IMR-90 (cell line): ENCODE data around the gene CBX6.

Experiments used
- CHD1 ChIP-seq: IDR thresholded peaks from 2 replicates; pipeline ENCODE4 v1.6.1; 2012; ENCODE audit warnings: low read depth, low read length, improper control_type of control experiment
- RAD21 ChIP-seq: IDR thresholded peaks from 2 replicates; pipeline ENCODE4 v1.6.1; 2012; ENCODE audit warnings: low read length, improper control_type of control experiment
- RCOR1 ChIP-seq: IDR thresholded peaks from 2 replicates; pipeline ENCODE4 v1.6.1; 2012; ENCODE audit warnings: mild to moderate bottlenecking, low read length, improper control_type of control experiment; ENCODE audit not compliant: insufficient replicate concordance
- TF ChIP-seq, protein P1 (sequence below): conservative IDR thresholded peaks from 2 replicates; pipeline ENCODE4 v1.5.1; 2012; ENCODE audit warnings: mild to moderate bottlenecking, low read depth, low read length, improper control_type of control experiment
- TF ChIP-seq, protein P2 (sequence below): fragments of 150-350 bp; IDR thresholded peaks from 2 replicates; pipeline ENCODE4 v1.6.1; 2017; ENCODE audit warnings: mild to moderate bottlenecking, antibody characterized with exemption, low read length, low read depth

DNA sequence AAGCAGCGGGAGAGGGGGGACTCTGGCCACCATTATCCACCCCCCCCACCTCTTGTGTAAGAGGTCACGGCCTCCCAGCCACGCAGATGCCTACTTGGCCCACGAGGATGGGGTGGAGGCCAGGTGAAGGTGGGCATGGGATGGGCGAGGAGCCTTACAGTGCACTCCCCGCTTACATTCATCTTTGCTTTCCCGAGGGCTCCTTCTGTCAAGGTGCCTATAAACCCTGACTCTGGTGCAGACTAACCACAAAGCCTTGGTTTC is 41.2 kb downstream of the CBX6 start:
- TF ChIP-seq, protein P1, sequence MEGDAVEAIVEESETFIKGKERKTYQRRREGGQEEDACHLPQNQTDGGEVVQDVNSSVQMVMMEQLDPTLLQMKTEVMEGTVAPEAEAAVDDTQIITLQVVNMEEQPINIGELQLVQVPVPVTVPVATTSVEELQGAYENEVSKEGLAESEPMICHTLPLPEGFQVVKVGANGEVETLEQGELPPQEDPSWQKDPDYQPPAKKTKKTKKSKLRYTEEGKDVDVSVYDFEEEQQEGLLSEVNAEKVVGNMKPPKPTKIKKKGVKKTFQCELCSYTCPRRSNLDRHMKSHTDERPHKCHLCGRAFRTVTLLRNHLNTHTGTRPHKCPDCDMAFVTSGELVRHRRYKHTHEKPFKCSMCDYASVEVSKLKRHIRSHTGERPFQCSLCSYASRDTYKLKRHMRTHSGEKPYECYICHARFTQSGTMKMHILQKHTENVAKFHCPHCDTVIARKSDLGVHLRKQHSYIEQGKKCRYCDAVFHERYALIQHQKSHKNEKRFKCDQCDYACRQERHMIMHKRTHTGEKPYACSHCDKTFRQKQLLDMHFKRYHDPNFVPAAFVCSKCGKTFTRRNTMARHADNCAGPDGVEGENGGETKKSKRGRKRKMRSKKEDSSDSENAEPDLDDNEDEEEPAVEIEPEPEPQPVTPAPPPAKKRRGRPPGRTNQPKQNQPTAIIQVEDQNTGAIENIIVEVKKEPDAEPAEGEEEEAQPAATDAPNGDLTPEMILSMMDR, result no peak
- TF ChIP-seq CHD1 (no peak), RAD21 (no peak), RCOR1 (no peak)
- TF ChIP-seq, protein P2, sequence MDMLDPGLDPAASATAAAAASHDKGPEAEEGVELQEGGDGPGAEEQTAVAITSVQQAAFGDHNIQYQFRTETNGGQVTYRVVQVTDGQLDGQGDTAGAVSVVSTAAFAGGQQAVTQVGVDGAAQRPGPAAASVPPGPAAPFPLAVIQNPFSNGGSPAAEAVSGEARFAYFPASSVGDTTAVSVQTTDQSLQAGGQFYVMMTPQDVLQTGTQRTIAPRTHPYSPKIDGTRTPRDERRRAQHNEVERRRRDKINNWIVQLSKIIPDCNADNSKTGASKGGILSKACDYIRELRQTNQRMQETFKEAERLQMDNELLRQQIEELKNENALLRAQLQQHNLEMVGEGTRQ, result no peak
